ENCODE data around the gene ADK. TPM values are rescaled to one million over a fixed set of nuclear protein-coding genes. Genes with fewer than 3 reads are reported as not detected.

ADK gene
- total RNA-seq, 1 donor from 2014 or later: 31.9 TPM

- DNase-seq (ENCODE audit: low spot score): no peak
- Mint-ChIP-seq H3K27me3 (ENCODE audit: low read depth) (no peaks in the 10 kb centered on the region), H3K27ac (ENCODE audit: unreplicated experiment) (no peak overlapping the region), H3K4me1 (ENCODE audit: low read depth) (no peaks in the 10 kb centered on the region), H3K36me3 (ENCODE audit: low read depth) (no peaks in the 10 kb centered on the region), H3K4me3 (ENCODE audit: unreplicated experiment) (no peak overlapping the region), H3K9me3 (ENCODE audit: low read depth) (no peaks in the 10 kb centered on the region)
- no peak for TF ChIP-seq CTCF (IDR thresholded peaks at IDR 0.05)
Observed at GRCh38 chr10:74750848-74751274, 599.8 kb downstream of the ADK start.

- no peaks in the 10 kb centered on the region for H3K9me3 Mint-ChIP-seq (ENCODE audit: low read depth)
- H3K27me3 Mint-ChIP-seq (ENCODE audit: low read depth): no peaks in the 10 kb centered on the region
- no peak for TF ChIP-seq CTCF (IDR thresholded peaks at IDR 0.05)
- H3K4me1 Mint-ChIP-seq (ENCODE audit: low read depth): no peaks in the 10 kb centered on the region
- no peak overlapping the region for H3K27ac Mint-ChIP-seq (ENCODE audit: unreplicated experiment)
- no peak overlapping the region for H3K4me3 Mint-ChIP-seq (ENCODE audit: unreplicated experiment)
- no peaks in the 10 kb centered on the region for H3K36me3 Mint-ChIP-seq (ENCODE audit: low read depth)
- DNase-seq (ENCODE audit: low spot score): no peak
Observed at GRCh38 chr10:74752371-74753040, 601.5 kb downstream of the ADK start.

- Mint-ChIP-seq H3K27ac (ENCODE audit: unreplicated experiment) (no peak overlapping the region), H3K4me3 (ENCODE audit: unreplicated experiment) (no peak overlapping the region), H3K27me3 (ENCODE audit: low read depth) (no peaks in the 10 kb centered on the region), H3K36me3 (ENCODE audit: low read depth) (no peaks in the 10 kb centered on the region), H3K4me1 (ENCODE audit: low read depth) (no peaks in the 10 kb centered on the region), H3K9me3 (ENCODE audit: low read depth) (no peaks in the 10 kb centered on the region)
- no peak for TF ChIP-seq CTCF (IDR thresholded peaks at IDR 0.05)
- no peak for DNase-seq (ENCODE audit: low spot score)
Observed at GRCh38 chr10:74753442-74754211, 602.6 kb downstream of the ADK start.

- H3K4me3 Mint-ChIP-seq (ENCODE audit: unreplicated experiment): no peak overlapping the region
- no peaks in the 10 kb centered on the region for H3K36me3 Mint-ChIP-seq (ENCODE audit: low read depth)
- H3K9me3 Mint-ChIP-seq (ENCODE audit: low read depth): no peaks in the 10 kb centered on the region
- H3K27me3 Mint-ChIP-seq (ENCODE audit: low read depth): no peaks in the 10 kb centered on the region
- no peak overlapping the region for H3K27ac Mint-ChIP-seq (ENCODE audit: unreplicated experiment)
- no peak for DNase-seq (ENCODE audit: low spot score)
- H3K4me1 Mint-ChIP-seq (ENCODE audit: low read depth): no peaks in the 10 kb centered on the region
- no peak for TF ChIP-seq CTCF (IDR thresholded peaks at IDR 0.05)
Observed at GRCh38 chr10:74754381-74754821, 603.4 kb downstream of the ADK start.

GRCh38 chr10:74755273-74755672, 604.3 kb downstream of the ADK start:
- no peak for DNase-seq (ENCODE audit: low spot score)
- no peaks in the 10 kb centered on the region for H3K4me1 Mint-ChIP-seq (ENCODE audit: low read depth)
- H3K27ac Mint-ChIP-seq (ENCODE audit: unreplicated experiment): no peak overlapping the region
- no peaks in the 10 kb centered on the region for H3K9me3 Mint-ChIP-seq (ENCODE audit: low read depth)
- TF ChIP-seq CTCF (IDR thresholded peaks at IDR 0.05): no peak
- no peak overlapping the region for H3K4me3 Mint-ChIP-seq (ENCODE audit: unreplicated experiment)
- H3K27me3 Mint-ChIP-seq (ENCODE audit: low read depth): no peaks in the 10 kb centered on the region
- no peaks in the 10 kb centered on the region for H3K36me3 Mint-ChIP-seq (ENCODE audit: low read depth)

Other genes with a start within 250 kb of the ADK start
- gene PLAU, start 240.1 kb upstream of the ADK start, total RNA-seq: 54.2 to 84.9 TPM (median 54.8 TPM) in 3 replicates
- gene VCL, start 153.1 kb upstream of the ADK start, total RNA-seq: 429 to 498 TPM (median 485 TPM) in 3 replicates
- gene AP3M1, start 393 bp upstream of the ADK start, total RNA-seq: 31.2 to 37.0 TPM (median 31.7 TPM) in 3 replicates

Measured in chondrocyte (in vitro differentiated cells).